A549 (cell line): ENCODE data around the gene KIAA2012.

Experiments
- CBX2 ChIP-seq: fragments of 200-600 bp; sonication (generic); IDR thresholded peaks from 2 replicates; pipeline ENCODE4 v1.6.1; 2016; ENCODE audit warnings: low read depth, mild to moderate bottlenecking, borderline replicate concordance
- CEBPB ChIP-seq, 2 experiments: fragments of >200 bp in 1 of 2; sonication (Bioruptor Twin) in 1 of 2; formaldehyde crosslinking in 1 of 2; IDR thresholded peaks; 2 replicates each; pipeline ENCODE4 v1.6.1; 2012 to 2016

- TF ChIP-seq CEBPB (IDR thresholded peaks at IDR 0.05) (no peak), CBX2 (no peak)
Measured at GRCh38 chr2:202116691-202117090, 43.6 kb downstream of the KIAA2012 start.
